T-helper 22 cell (primary cell): ENCODE results near the gene CLDN19.
"Not testable (repeated sequence)": the region's sequence is repeated elsewhere in the genome, so short reads cannot be mapped to it uniquely, and the experiment has no call there.

Experiments used
- DNase-seq: peaks from one replicate; pipeline ENCODE4 v3.0.0-alpha.2; 2020; ENCODE audit warnings: low read depth

Gene CLDN19

DNA sequence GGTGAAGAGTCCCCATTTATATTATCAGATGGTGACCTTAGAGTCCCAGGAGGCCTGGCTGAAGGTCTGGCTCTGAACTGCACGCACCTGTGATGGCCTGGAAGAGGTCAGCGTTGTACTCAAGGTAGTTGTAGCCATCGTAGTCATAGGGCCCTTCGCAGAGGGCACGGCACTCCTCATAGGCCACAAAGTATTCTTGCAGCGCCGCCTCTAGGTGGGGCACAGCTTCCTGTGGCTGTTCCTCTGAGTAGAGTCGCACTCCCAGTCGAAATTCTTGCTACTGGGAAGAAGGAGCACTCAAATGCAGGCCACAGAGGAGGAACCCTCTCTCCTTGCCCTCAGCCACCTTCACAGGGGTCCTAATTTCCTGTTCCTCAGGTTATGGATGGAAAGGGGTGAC lies 19.1 kb upstream of the CLDN19 start:
- DNase-seq, result no peak

GRCh38 chr1:42758641-42759040 lies 18.6 kb upstream of the CLDN19 start:
- DNase-seq, result no peak

GRCh38 chr1:42757892-42758275 lies 17.8 kb upstream of the CLDN19 start:
- DNase-seq, result no peak

DNA sequence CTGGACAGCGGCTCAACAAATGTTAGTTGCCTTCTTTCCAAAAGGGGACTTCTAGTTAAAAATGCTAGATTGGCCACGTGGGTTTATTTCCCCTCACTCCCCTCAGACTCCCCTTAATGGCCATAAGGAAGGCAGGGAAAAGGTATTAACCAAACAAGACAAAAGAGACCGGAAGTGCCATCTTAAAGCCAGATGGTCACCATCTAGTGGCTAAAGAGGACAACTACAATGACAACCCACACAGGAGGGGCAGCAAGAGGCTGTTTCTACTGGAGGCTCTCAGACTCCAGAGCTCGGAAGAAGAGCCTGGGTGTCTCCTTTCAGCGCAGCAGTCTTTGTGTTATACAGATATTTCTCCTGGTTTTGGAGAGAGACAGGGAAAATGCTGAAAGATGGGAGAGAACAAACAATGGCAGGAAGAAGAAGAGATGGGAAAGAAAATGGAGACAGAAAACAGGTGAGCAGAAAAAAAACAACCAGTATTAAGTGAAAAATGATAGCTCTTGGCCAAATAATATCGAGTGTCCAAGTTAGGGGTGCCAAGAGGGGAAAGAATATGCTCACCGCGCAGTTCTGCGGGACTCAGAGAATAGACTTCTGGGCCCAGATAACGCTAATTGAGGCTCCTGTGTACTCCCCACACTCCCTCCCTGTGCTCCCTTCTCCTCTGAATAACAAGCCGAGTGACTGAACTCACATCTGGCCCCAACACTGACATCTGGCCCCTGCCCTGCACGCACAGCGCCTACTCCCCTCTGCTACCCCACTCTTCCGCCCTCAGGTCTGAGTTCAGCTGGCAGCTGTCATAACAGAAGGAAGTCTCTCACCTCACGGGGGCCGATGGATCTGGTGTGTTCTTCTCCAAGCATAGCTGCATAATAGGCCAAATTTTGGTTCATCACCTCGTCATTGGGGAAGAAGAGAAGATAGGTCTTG lies 17.2 kb upstream of the CLDN19 start:
- no peak for DNase-seq

- DNase-seq, result no peak
Observed at GRCh38 chr1:42753070-42753469, 13.0 kb upstream of the CLDN19 start.

- DNase-seq, result no peak
Observed at GRCh38 chr1:42752284-42752683, 12.2 kb upstream of the CLDN19 start.

- not testable (repeated sequence) for DNase-seq
Observed at GRCh38 chr1:42751511-42752070, 11.6 kb upstream of the CLDN19 start.

DNA sequence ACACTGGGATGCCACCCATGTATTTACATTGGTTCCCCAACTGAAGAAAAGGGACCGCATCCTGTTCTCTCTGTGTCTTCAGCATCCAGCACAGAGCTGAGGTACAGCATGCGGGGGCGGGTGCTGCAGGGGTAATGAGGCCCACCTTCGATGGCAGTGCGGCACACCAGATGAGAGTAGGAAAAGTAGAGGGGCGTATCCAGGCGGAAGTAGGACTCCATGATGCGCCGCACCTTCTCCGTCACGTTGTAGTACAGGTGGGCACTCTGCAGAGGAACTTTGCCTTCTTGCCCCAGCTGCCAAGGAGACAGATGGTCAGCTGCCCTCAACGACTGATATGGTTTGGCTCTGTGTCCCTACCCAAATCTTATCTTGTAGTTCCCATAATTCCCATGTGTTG lies 10.0 kb upstream of the CLDN19 start:
- no peak for DNase-seq

DNA sequence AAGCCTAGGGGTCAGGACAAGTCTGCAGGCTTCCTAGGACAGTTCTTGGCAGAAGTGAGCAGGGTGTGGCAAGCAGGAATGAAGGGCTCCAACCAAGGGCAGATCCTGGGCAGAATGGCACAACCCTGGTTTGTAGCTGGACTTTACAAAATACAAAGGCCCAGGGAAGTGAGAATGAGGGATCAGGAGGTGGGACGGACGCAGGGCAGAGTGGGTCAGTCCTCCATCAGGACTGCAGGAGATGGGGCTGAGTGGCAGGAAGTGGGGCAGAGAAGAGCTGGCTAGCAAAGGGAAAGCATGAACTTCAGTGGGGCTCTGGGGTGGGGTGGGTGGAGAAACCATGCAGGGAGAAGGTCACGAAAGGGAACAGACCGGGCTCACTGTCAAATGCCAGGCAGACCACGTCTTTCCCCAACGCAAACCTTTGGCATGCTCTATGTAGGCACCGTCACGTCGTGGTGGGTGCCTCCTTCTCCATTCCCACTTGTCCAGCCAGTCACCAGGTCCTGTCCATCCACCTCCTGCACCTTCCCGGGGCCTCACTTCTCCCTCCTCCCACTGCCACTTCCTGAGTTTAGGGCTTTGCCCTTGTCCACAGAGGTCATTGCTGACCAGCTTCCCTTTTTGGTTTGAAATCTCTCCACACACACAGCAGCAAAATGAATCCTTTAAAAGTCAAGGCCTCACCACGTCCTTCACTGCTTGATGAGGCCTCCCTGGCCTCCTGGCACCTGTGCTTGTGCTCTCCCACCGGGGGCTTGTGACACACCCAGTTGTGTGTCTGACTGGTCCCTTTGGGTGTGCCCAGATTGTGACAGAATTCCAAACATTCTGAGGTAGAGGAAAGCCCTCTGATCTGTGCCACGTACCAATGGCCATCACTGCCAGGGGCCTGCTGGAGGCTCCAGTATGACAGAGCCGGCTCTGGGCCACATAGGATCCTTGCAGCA lies 8.7 kb upstream of the CLDN19 start:
- no peak for DNase-seq

- no peak for DNase-seq
Observed at GRCh38 chr1:42748021-42748420, 8.0 kb upstream of the CLDN19 start.

DNA sequence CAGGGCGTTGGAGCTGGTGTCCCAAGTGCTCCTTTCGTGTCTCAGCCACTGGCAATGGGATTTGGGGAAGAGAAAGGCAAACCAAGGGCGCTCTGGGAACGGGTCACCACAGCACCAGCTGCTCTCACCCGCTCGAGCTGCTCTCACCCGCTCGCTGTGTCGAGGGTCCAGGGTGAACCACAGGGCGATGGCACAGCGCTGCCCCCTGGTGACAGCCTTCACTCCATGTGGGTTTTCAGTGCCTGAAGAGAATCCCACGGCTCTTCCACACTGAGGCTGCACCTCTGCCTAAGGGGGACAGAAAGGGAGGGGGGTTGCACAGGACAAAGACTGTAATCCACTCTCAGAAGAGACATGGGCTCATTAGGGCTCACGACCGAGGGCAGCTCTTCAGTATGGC lies 7.1 kb upstream of the CLDN19 start:
- no peak for DNase-seq

DNA sequence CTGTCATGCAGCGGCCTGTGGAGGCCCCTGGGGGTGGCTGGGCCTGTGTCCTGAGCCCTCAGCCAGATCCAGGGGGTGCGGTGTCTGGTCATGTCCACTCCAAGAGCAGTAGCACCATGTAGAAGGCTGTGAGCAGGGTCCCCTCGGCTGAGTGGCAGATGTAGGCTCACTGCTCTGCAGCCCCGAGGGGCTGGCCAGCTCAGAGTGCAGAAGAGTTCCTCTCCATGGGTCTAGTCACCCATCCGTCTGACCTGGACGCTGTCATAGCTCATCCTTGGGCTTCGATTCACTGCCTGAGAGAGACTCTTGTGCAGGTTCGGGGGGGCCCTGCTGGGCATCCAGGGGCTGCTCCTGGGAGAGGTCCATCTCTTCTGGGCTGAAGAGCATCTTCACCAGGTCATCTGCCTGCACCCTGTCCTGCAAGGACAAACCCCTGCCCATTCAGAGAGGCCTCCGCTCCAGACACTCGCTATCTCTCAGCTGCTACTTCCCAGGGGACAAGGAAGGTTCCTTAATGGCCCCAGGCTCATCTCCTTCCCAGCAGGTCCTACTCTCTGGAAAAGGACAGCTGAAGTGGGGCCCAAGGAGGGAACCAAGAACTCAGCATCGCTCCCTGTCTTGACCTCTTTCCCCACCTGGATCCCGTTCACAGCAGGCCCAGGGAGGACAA lies 6.5 kb upstream of the CLDN19 start:
- DNase-seq, result no peak

DNA sequence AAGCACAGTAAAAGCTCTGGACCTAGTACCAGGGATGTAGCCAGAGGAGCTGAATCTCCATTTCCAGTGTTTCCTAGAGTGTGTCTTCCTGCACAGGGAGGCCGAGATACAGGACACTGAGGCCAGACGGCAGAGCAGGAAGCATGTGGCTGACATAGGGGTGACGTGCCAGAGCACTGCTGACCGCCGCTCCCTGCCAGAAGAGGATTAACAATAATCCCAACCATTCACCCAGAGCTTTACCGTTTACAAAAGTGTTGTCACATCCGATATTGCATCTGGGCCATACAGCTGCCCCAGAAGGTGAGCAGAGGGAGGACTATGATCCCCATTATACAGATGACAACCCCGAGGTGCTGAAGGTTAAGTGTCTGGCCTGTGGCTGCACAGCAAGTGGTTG lies 5.8 kb upstream of the CLDN19 start:
- DNase-seq, result no peak

GRCh38 chr1:42744148-42744413 lies 4.0 kb upstream of the CLDN19 start:
- no peak for DNase-seq

- DNase-seq, result no peak
Observed at GRCh38 chr1:42743317-42744147, 3.5 kb upstream of the CLDN19 start.

- no peak for DNase-seq
Observed at GRCh38 chr1:42742617-42743316, 2.7 kb upstream of the CLDN19 start.

DNA sequence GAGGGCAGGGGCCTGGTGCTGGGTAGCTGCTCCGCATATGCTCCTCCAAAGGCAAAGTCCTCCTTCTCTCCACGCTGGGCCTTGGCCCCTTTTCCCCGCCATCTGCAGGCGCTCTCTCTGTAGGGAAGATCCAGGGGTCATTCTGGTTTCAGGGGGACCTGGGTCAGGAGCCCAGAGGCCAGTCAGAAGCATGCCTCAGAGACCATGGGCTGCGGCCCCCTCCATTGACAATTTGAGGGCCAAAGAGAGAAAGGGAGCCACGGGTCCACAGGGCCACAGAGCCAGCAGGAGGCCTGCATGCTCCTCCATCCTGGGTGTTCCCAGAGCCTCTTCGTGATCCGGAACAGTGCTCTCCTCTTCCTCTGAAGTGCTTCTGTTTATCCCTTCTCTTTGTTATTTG lies 2.1 kb upstream of the CLDN19 start:
- DNase-seq, result no peak

GRCh38 chr1:42741706-42742105 lies 1.7 kb upstream of the CLDN19 start:
- no peak for DNase-seq

- no peak for DNase-seq
Observed at GRCh38 chr1:42740851-42741580, 980 bp upstream of the CLDN19 start.

DNA sequence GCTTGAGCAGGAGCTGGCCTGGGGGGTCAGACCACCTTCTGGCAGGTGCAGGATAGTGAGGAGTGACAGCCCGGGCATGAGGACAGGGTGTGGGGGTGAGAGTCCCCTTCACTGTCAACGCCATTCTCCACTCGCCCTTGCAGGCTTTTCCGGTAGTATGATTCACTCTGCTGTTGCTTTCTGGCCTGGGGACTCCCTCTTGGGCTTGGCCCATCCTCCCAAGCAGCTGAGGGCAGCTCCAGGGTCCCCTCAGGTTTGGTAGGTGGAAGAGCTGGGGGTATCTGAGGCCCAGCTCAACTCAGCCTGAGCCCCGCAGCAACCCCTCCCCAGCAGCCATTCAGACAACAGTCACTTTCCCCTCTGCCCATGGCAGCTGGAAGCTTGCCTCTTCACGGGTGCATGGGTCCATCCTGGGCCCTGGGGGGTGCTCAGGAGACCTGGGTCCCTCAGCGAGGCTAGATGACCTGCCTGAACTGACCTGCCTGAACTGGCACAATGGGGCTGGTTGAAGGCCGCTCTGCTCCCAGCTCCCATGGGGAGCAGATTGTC lies 1.3 kb downstream of the CLDN19 start:
- no peak for DNase-seq
